HG03108 (cell line): ENCODE measurements around the gene MGLL.

Experiments used
- ATAC-seq: cut with Tn5 transposase; IDR thresholded peaks from one replicate; pipeline ENCODE4 v1.9.1; 2021; ENCODE audit warnings: moderate library complexity; ENCODE audit not compliant: unreplicated experiment

The MGLL gene

DNA sequence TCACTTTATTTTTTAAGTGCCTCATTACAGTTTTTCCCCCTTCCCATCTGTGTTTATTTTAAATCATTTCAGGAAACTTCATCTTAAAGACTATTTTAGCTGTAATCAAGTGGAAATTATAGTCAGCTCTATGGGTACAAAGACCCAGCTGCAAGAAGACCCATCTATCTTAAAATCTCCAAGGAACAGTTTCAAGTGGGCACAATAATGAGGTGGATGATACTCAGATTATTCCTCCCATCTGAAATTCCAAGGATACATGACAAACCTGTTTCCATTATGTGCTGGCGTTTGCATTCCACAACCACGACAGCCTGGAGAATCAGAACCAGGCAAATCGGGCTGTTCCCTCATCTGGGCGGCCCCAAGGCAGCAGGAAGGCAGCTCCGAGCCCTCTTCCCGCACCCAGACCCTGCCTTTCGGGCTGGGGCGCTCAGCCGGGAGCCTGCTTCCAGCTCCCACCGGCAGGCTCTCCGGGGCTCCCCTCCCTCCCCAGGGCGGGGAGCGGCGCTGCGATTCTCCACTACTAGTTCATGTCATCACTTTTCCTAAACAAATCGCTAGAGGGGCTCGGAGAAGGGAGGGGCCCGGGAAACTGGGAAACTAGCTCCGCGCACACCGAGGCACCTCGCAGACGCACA lies at the start of gene MGLL:
MGLL (minus strand) TSS at position 475 of the 641 bp plus-strand sequence; CDS start at position 278, 197 bp downstream.
- ATAC-seq = peak; percentile 3

DNA sequence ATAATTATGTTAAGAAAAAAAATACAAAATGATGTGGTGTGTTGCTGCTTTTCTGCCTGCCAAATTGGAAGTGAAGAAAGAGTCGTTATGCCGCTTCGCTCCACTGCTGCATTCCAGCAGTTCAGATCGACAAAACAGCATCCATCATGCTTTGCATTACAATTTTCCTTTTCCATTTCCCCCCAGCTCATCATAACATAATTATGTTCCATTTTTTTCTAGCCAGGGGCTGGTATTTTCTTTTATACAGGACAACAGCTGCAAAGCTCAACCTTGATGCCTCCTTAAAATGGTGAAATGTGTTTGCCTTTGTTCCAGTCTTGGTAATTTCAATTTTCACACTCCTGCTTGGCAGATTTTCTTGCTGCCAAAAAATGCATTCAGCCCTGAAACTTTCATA lies 47.8 kb upstream of the MGLL start:
- ATAC-seq = no peak

DNA sequence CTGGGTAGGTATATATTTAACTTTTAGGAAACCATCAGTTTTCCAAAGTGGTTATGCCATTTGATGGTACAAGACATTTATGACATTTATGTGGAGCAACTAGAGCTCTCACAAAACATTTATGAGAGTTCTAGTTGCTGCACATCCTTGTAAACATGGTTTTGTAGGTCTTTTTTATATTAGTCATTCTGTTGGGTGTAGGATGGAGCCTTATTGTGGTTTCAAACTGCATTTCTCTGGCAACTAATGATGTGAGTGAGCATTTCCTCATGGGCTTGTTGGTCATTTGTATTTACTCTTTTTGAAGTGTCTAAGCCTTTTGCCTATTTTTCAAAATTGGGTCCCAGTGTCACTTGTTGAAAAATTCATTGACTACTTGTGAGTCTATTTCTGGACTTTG lies 45.7 kb upstream of the MGLL start:
- no peak for ATAC-seq

DNA sequence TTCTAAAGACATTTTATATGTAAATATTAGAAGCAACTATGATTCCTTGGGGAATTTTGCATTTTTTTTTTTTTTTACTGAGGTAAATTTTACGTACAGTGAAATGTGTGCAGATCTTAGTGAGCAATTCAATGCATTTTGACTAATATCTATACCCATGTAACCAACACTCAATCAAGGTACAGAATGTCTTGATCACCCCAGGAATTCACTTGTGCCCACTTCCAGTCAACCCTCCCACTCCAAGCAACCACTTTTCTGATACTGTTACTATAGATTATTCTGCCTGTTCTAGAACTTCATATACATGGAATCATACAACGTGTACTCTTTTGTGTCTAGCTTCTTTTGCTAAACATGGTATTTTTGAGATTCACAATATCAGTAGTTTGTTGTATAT lies 45.1 kb upstream of the MGLL start:
- ATAC-seq = no peak

DNA sequence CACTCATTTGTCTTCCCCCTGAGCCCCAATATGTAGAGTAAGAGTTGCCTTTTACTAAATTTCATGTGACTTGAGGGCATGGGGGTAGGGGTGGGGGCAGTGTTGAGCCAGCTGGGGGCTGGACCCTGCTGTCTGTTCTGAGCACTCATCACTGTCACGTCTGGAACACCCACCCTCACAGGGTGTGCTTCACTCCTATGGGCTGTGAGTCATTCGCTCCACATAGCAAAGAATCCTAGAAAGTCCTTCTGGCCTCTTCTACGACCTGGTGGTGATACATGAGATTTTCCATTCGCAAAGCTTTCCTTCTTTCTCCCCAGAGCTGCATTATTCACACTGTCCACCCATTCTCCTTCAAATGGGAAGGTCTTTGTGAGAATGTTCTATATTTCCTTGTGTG lies 43.6 kb upstream of the MGLL start:
- no peak for ATAC-seq

DNA sequence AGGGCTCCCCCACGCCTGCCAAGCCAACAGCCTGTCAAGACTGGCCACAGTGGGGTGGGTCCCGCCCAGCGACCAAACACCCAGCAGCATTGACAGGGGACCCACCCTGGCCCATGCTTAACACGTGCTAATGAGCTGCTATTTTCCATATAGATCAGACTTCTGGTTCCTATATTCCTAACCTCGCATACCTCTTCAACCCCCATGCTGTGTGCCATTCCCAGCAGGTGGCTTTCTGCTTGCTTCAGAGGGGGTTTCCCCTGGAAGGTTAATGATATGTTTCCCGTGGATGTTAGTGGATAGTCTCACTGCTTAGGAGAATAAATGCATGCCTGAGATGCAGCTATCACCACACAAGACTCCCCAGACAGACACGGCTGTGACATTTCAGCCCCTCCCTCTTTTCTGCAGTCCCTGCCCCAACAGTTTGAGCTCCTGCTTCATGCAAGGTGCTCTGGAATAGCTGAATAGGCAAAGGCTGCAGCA lies 37.9 kb upstream of the MGLL start:
- ATAC-seq = no peak

DNA sequence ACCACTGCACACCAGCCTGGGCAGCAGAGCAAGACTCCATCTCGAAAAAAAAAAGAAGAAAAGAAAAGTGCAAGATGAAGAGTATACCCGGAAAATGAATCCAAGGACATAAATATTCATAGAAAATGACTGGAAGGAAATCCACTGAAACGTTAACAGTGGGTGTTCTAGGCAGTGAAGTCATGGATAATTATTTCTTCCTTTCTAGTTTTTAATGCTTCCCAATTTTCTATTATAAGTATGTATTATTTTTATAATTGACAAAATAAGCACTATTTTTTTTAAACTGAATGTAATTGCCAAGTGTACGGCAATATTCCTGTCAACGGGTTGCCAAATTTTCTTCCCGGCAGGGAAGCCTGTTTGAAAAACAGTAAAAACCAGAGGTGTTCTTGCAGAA lies 37.4 kb upstream of the MGLL start:
- no peak for ATAC-seq

DNA sequence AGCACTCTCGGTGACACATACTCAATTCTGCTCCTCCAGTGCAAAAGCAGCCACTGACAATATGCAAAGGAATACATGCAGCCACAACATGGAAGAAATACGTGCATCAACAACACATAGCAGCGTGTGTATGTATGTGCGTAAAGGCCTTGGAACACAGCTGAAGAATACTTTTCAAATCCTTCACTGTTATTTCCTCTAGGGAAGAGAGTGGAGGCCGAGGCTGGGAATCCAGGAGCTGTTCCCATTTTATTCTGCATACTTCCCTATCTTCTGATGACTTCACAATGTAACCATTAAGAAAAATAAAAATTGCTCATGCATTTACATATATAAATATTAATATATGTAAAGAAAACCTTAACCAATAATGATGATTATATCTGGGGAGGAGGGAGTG lies 36.6 kb upstream of the MGLL start:
- ATAC-seq = no peak

DNA sequence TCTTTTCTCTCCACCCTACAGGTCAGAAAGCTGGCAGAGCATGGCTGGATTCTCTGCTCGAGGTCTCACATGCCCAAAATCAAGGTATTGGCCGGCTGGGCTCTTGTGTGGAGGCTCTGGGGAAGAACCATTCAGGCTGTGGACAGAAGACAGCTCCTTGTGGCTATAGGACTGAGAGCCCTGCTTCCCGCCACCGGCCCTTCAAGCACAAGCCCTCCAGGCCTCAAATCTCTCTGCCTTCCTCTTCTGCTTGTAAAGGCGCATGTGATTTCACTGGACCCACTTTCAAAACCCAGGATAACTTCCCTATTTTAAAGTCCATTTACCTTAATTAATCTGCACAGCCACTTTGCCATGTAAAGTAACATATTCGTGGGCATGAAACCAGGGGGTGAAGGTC lies 36.2 kb upstream of the MGLL start:
- ATAC-seq = no peak

DNA sequence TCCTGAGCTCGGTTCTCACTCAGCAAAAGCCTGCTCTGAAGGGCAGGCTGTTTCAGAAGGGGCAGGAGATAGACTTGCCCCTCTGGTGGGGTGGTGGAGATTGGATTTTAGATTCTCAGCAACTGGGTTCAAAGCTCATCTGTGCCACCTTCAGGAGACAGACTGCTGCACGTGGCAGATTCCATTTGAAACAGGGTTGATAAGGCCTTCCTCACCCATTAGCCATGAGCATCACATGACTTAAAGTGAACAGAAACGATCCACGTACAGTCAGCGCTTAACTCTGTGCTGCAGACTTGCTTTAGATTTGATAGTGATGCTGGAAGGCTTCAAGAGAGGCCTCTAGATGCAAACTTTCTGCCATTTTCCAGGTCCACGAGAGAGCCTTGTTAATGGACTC lies 35.0 kb upstream of the MGLL start:
- no peak for ATAC-seq

DNA sequence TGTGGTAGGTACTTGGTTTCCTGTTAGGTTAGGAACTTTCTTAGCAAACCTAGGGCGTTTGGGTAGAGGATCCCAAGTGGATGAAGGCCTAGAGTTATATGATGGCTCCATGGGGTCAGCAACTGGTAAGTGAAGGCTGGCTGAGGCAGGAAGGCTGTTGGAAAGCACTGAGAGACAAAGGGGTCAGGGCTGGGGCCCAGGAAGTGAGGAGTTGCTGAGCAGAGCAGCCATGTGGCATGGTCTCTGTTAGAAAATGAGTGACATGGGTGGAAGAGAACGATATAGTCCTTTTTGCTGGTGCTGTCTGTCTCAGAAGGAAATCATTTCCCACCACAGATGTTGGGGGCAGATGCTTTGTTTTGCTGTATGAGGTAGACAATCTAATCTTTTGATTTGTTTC lies 34.5 kb upstream of the MGLL start:
- ATAC-seq = no peak

DNA sequence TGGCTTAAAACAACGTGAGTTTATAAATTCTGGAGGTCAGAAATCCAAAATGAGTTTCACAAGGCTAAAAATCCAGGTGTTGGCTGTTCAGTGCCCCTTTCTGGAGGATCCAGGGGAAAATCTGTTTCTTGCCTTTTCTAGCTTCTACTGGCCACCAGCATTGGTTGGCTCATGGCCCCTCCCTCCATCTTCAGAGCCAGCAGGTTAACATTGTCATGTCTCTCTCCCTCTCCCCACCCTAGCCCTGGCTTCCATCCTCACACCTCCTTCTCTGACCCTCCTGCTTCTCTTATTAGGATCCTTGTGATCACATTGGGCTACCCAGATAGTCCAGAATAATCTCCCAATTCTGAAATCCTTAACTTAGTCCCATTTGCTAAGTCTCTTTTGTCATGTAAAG lies 32.9 kb upstream of the MGLL start:
- no peak for ATAC-seq

DNA sequence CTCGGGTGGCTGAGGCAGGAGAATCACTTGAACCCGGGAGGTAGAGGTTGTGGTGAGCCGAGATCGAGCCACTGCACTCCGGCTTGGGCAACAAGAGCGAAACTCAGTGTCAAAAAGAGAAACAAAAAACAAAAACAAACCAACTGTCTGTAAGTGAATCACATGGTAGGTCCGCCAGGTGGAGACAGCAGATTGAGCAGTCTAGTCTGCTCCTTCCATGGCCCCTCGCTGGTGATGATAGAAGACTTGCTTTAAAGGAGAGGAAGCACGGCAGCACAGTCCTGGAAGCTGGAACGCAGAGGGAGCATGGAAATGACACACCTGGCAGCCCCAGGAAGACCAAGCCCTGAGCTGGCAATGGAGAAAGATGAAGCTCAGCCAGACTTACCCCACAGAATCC lies 31.4 kb upstream of the MGLL start:
- no peak for ATAC-seq

DNA sequence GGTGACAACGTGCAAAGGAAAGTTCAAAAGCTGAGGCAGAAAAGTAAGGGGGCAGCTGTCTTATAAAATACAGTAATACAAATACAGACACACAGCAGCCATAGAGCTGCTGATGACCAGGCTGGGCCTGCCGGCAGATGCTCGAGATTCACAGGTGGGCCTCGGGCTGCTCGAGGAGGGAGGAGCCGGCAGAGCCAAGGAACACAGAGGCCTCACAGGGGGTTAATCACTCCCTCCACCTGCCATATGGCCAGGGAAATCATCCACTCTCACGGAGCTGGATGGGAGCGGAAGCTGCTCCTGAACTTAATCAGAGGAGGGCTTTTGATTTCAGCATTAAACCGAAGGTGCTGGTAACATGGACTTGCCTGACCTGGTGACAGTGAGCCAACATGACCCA lies 29.6 kb upstream of the MGLL start:
- no peak for ATAC-seq

DNA sequence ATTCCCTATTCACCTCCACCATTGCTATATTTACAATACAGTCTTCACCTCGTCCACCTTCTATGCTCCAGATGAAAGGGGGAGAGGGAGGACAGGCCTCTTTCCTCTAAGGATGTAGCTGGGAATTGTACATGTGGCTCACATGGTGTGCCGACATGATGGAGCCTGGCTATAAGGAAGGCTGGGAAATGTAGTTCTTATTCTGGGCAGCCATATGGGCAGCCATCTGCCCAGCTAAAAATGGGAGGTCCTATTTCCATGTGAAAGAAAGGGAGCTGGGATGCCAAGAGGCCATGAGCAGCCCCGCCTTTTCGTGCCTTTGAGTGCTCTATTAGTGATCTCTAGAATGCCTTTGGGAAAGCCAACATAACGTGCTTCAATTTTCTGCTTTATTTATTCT lies 27.1 kb upstream of the MGLL start:
- no peak for ATAC-seq

DNA sequence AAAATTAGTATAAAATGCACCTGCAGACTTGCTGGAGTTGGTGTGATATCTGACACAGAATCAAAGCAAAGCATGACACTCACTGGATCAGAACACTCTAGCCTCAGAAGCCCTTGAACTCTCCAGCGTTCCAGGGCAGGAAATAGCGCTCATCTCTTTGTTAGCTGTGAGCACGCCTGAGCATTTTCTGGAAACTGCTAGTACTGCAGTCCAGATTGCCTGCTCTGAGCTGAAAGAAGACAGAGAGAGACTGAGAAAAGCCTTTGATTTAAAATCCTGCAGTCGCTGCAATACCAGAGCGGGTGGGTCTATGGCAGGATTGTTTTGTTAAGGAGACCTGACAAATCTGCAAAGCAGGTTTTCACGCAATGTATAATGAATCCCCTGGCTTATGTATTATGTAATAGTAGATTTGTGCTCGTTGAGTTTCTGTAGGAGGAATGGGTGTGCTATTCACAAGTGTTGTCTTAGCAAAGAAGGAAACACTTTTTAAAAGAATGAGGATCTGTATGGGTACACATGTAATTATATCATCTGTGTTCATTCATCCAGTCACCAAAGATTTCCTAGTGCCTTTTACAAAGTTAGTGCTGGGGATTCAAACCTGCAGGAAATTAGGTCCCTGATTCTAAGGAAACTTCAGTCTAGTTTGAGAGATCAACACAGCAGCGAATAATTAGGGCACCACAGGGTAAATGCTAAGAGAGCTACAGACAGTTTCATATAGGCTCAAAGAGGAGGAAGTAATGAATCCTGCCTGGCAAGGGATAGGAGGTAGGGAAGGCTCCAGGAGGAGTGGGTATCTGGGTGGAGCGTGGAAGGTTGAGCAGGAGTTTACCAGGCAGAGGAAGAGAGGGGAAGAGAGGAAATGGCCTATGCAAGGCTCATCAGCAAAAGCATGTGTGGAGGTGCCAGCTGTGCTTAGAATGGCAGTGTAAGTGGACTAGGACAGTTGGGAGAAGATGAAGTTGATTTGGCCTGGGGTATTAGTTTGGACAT lies 26.1 kb upstream of the MGLL start:
- ATAC-seq = no peak

DNA sequence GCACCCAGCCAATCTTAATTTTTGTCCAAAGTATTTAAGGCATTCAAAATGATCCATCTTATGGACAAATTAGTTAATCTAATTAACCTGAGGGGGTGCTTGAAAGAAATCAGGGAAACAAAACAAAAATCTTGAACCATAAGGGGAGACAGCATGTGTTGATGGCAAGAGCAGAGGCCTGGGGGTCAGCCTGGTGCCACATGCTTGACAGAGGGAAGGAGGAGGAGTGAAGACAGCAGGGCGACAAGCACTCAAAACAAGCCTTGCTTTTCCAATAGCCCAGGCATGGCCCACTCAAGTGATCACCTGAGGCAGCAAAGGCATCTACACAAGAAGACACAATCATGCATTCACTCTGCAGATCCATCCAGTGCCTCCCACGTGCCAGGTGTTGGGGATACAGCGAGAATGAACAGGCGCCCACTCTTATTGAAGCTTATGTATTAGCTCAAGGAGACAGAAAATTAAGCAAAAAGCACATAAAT lies 25.0 kb upstream of the MGLL start:
- no peak for ATAC-seq

DNA sequence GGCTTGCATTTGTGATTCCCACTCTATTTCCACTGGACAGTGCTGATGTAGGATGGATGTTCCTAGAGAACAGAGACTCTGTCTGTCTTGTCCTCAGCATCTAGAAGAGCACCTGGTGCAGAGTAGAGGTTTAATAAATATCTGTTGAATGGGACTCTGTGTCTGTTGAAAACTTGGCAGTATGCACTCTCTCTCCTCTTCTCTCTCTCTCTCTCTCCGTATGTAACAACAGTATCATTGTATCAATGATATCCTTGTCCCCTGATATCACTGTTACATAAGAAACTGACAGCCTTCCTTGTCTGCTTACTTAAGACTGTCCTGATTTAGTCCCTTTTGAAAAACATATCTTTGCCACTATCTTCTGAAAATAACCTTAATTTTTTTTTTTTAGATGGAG lies 24.3 kb upstream of the MGLL start:
- no peak for ATAC-seq

DNA sequence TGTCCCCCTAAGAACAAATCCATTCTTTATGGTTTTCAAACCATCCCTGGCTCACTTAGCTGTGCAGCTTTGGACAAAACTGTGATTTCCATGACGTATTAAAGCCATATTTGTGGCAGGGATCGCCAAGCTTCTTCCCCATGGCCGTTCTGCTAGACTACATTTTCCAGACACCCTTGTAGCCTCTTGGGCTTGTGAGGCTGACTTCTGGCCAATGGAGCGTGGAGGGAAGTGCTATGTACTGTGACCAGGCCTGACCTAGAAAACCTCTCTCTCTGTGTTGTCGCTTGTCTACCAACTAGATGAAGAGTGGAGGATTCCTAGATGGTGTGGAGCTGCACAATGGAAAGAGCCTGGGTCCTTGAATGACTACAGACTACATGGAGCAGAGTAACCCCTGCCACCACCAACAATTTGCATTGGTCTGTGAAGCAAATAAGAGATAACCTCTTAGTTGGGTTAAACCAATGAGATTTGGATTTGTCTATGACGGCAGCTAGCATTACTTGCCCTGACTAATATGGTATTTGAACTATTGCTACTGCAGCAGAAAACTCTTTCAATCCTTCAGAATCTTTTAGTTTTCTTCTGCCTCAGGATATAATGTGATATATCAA lies 22.1 kb upstream of the MGLL start:
- ATAC-seq = no peak

DNA sequence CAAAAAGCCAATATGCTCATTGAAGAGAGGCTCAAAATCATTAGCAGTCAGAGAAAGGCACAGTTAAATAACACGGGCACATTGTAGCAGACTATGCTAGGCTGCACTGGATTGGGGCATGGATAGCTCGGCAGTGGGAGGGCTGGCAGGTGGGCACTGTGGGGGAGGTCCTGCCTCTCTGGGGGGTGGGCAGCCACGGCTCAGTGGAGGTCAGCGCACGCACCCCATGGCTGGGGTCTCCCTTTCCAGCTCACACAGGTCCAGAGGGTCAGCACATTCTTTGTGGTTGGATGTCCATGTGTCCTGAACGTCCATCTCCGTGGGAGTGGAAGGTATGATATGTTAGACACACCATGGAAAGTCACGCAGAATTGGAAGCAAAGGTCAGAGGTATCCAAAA lies 18.4 kb upstream of the MGLL start:
- no peak for ATAC-seq

DNA sequence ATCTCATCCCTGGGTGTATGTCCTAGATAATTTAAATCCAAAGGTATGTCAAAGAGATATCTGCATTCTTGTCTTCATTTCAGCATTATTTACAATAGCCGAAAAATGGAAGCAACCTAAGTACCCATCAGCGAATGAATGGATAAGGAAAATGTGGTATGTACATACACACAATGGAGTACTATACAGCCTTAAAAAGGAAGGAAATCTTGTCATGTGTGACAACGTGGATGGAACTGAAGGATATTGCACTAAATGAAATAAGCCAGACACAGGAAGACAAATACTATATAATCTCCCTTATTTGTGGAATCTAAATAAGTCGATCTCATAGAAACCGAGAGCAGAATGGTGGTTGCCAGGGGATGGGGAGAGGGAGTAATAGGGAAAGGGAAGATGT lies 16.8 kb upstream of the MGLL start:
- ATAC-seq = no peak
